ENCODE measurements around the gene ISLR2. TPM values are rescaled to one million over a fixed set of nuclear protein-coding genes. Genes with fewer than 3 reads are reported as not detected.
A peak's percentile ranks its signal among the peaks of the same experiment; 100 is the strongest.
"Not testable (repeated sequence)": the region's sequence is repeated elsewhere in the genome, so short reads cannot be mapped to it uniquely, and the experiment has no call there.

Gene ISLR2
- total RNA-seq = 1.8 TPM

DNA sequence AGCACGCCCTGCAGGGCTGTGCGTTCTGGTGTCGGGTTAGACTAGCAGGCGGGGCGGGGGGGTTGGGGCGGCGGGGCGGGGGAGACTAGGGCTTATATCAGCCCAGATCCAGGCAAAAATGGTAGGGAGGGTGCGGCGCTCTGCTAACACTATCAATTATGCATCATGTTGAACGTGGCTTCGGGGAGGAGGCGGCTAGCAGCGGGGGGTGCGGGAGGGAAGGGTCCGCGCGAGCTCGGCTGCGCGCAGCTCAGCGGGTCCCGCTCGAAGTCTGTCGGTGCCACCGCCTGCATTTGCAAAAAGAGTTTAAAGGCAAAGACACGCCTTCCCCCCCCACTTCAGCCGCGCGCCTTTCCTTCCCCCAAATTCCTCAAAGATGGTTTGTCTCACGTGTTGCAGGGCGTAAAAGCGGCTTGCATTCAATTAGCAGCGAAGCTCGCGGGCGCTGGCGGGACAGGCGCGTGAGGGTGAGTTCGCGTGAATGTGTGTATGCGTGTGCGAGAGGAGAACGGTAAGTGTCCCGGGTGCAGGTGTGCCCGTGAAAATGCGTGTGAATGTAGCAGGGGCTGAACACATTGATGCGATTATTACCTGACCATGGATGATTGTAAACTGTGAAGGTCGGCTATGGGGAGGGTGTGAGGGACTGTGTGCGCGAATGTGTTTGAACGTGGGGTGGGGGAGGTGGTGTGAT lies at the start of gene ISLR2:
ISLR2 (plus strand) TSS at position 432 of the 694 bp plus-strand sequence. CDS start 2,169 bp downstream, outside the sequence.
- DNase-seq (ENCODE audit: low spot score) = no peak

DNA sequence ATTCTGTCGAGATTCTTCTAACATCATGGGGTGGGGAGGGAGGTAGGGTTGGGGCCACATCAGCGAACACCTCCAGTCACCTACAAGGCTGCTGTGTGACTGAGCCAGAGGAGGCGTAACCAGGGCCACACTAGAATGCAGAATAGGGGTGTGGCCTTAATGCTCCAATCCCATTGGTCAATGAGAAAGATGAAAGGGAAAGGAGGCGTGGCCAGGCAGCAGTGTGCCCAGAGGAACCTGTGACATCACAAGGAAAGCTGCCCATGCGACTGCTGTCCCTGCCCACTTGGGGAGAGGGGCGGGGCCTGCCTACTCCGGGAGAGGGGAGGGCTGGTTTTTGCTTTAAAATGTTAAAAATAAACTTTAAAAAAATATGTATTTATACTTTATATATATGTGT lies 47.9 kb upstream of the ISLR2 start, which contains the start of gene GOLGA6A:
GOLGA6A (minus strand) TSS at position 101 of the 400 bp plus-strand sequence; CDS start at position 60, 41 bp downstream.
- DNase-seq (ENCODE audit: low spot score) = not testable (repeated sequence)

- not testable (repeated sequence) for DNase-seq (ENCODE audit: low spot score)
Measured at GRCh38 chr15:74094567-74094966, 35.8 kb upstream of the ISLR2 start.

DNA sequence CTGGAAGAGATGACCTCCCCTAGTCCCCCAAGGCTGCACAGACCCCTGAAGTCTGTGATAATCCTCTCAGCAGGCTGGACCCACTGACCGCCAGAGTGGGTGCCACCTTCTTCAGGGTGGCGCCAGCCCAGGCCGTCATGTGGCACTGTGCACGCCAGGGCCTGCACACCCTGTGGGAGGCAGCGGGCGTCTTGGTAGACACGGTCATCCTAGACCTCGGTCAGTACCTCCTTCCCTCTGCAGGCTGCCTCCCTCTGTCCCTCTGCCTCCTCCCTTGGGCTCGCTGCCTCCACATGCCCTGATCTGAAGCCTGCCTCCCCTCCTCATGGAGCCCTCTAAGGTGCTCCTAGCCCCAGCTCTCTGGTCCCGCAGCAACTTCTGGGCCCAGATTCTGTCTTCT lies 34.8 kb upstream of the ISLR2 start:
- not testable (repeated sequence) for DNase-seq (ENCODE audit: low spot score)

GRCh38 chr15:74096753-74097474 lies 33.5 kb upstream of the ISLR2 start:
- not testable (repeated sequence) for DNase-seq (ENCODE audit: low spot score)

DNA sequence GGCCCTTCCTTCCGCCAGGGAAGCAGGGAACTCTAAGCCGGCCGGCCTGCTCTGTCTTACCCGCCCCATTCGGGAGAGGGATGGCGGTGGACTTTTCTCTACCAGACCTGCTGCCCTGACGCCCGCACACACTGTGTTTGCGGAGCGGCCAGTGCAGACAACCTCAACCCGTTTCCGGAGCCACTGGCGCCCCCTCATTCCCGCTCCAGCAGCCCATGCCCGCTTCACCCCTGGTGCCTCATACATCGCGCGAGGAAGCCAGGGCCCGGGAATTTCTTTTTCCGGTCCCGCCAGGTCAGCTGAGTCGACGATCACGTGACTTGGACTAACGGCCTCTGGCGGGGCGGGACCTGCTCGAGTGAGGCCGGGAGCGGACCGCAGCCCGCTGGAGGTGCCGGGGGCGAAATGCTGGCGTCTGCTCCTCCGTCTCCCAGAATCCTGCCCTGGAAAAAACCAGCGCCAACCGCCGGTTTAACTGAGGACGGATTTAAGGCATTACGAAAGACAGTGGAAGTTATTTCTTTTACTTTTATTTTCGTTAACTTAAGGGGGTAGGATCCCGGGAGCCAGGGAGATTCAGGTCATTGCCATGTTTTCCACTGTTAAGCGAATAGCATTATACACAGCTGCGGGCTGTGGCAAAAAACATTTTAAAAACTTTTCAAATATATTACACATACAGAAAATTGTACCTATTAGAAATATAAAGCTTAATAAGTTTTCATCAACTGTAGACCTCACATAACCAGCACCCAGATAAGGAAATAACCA lies 30.2 kb upstream of the ISLR2 start:
- DNase-seq (ENCODE audit: low spot score) = peak; percentile 92

GRCh38 chr15:74108111-74108510 lies 22.3 kb upstream of the ISLR2 start:
- DNase-seq (ENCODE audit: low spot score) = no peak

- DNase-seq (ENCODE audit: low spot score) = not testable (repeated sequence)
Measured at GRCh38 chr15:74108611-74109010, 21.8 kb upstream of the ISLR2 start.

GRCh38 chr15:74109713-74110112 lies 20.7 kb upstream of the ISLR2 start:
- no peak for DNase-seq (ENCODE audit: low spot score)

DNA sequence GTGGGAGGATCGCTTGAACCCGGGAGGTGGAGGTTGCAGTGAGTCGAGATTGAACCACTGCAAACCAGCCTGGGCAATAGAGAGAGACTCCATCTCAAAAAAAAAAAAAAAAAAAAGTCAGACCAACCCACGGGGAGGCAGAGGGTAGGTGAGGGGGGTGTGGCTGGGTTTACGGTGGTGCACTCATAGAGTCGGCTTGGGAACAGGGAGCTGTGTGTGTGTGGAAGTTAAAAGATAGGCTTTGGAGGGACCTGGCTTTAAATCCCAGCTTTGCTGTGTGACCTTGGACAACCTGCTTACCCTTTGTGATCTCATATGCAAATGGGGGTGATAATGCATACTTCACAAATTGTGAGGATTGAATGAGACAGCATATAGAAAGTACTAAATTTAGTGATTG lies 10.0 kb upstream of the ISLR2 start:
- DNase-seq (ENCODE audit: low spot score) = no peak

GRCh38 chr15:74121039-74121438 lies 9.3 kb upstream of the ISLR2 start:
- DNase-seq (ENCODE audit: low spot score) = no peak

DNA sequence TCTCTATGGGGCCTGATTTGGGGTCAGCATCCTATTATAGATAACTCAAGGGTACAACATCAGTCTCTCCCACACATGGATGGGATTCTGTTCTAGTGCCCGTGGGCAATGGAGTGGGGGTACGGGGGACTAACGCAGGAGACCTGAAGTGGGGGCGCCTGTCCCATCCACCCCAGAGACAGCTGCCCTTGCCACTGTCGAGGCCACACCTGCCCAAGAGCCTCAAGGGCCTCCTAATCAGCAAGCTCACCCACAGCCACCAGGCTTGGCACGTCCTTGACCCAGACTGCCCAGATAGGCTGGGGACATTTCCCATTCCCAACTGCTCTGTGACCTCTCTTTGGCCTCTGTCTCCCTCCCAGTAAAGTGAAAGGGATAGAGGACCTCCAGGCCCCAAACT lies 8.5 kb upstream of the ISLR2 start:
- no peak for DNase-seq (ENCODE audit: low spot score)

DNA sequence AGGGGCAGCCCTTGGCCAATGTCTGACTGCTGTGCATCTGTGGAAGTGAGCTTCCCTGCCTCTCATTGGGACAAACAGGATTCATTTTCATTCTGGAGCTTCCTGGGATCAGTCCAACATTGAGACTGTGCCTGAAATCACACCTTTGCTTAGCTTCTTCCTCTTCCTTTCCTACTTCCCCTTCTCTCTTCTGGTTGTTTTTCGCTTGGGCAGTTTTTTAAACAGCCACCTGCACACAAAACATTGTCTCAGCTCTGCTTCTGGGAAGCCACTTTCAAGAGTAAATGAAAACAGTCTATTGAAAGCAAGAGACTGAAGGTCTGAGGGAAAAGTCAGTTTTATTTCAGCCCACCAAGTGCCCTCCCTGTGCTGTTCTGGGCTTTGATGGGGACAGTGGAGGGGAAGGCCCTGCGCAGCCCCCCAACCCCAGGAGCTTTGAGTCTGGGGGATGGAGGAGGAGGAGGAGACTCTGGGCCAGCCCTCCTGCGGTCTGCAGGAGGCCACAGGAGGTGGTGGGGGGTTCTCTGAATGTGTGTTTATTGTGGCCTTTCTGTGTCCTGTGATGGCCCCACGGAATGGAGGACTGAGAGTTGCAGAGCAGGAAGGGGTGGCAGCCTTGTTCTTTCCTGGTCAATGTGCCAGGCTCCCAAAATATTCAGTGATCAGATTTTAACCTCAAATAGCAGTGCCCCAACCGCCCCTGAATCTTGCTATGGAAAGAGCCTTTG lies 7.8 kb upstream of the ISLR2 start:
- DNase-seq (ENCODE audit: low spot score) = no peak

- no peak for DNase-seq (ENCODE audit: low spot score)
Measured at GRCh38 chr15:74123131-74123429, 7.3 kb upstream of the ISLR2 start.

GRCh38 chr15:74123658-74124057 lies 6.7 kb upstream of the ISLR2 start:
- DNase-seq (ENCODE audit: low spot score) = no peak

DNA sequence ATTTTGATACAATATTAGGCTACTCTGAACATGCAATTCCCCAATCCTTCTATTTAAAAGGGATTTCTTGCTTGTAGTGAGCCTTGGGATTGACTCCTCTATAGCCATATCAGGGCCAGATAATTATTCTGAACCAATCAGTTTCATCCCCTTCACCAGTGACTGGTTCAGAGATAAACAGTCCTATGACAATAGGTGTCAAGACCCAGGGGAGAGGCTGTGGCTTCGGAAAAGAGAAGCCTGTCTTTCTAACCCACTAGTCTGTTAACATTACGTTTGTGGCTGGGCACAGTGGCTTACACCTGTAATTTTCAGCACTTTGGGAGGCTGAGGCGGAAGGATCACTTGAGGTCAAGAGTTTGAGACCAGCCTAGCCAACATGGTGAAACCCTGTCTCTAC lies 6.2 kb upstream of the ISLR2 start:
- no peak for DNase-seq (ENCODE audit: low spot score)

DNA sequence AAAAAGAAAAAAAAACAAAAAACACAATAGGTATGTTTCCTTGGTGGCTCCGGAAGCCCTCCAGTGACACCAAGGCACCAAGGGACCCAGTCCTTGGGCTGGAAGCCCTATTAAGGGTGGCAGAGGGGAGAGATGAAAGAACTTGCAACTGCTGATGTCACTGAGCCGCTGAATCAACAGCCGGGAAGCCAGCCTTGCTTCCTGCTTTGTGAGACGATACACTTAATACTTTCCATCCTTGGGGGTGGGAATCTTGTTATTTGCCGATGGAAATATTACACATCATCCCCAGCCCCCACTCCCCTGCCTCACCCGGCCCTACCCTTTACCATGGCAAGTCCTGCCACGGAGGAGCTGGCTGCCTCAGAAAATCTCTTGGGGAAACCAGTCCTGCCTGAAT lies 5.6 kb upstream of the ISLR2 start:
- DNase-seq (ENCODE audit: low spot score) = no peak

DNA sequence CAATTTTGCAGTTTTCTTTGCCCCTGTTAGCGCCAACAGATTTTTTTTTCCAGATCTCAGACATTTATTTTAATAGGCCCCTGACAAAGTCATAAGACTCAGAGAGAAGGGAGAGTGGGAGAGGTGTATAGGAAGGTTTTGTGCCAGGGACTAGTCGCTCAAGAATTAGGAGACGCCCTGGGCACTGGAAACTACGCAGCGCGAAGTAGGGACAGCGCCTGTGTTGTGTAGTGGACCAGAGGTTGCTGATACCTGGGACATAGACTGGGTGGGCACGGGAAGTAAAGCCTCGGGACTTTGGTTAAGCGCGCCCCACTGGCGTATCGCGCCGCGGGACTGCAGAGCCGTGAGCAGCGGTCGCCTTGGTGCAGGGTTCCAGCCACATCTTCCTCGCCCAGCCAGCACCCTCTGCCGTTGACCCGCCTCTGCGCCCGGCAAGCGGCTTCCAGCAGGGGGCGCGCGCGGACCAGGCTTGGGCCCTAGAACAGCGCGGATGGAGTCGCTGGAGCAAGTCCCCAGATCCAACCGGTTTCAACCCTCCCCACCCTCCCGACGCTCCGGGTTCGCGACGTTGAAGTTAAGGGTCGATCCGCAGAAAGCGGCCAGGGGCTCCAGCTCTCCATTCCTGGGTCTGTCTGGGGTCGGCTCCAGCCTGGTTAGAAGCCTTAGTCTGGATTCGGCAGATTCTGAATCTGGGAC lies 3.0 kb upstream of the ISLR2 start:
- peak; percentile 89 for DNase-seq (ENCODE audit: low spot score)

- DNase-seq (ENCODE audit: low spot score) = no peak
Measured at GRCh38 chr15:74127954-74128784, 2.2 kb upstream of the ISLR2 start.

- DNase-seq (ENCODE audit: low spot score) = no peak
Measured at GRCh38 chr15:74128785-74129585, 1.4 kb upstream of the ISLR2 start.
